ENCODE results near the gene NSG1.

GRCh38 chr4:4385729-4386295 is 1.1 kb upstream of the NSG1 start:
- TF ChIP-seq POLR2A (IDR thresholded peaks at IDR 0.05): no peak
- TF ChIP-seq CTCF (IDR thresholded peaks at IDR 0.05 in 4 of 5, conservative IDR thresholded peaks at IDR 0.05 in 1 of 5): no peak

Data from gastrocnemius medialis (tissue), 4 donors.